PC-3 (cell line): ENCODE results near the gene RPS13. TPM values are rescaled to one million over a fixed set of nuclear protein-coding genes. Genes with fewer than 3 reads are reported as not detected.

Experiments
- ATAC-seq: fragments of 200-7000 bp; cut with Tn5 transposase; 2 replicates; pipeline ENCODE4 v1.9.1; 2020; ENCODE audit warnings: mild to moderate bottlenecking, moderate library complexity
- BruUV-seq: library from RNA; stranded (reverse); fragments of 400-500 nt; replicated peaks from 2 replicates; lab custom pipeline; 2021; lab: Mats Ljungman, UMichigan
- CTCF ChIA-PET: fragments of 300-600 bp; sonication (Branson Sonifier 250); formaldehyde crosslinking; loops from one replicate; lab custom pipeline; 2022; ENCODE audit warnings: antibody characterized with exemption; lab: Charles Lee
- POLR2A ChIA-PET: fragments of 300-600 bp; sonication (Branson Sonifier 250); formaldehyde crosslinking; loops from one replicate; lab custom pipeline; 2022; ENCODE audit warnings: antibody characterized with exemption; ENCODE audit not compliant: unreplicated experiment; lab: Charles Lee
- DNase-seq: peaks from one replicate; pipeline ENCODE4 v3.0.0-alpha.2; 2015
- H2AFZ ChIP-seq: fragments of 300-600 bp; sonication (generic); 2 replicates; pipeline ENCODE4 v1.6.0; 2016; ENCODE audit warnings: antibody characterized with exemption, low read length
- H3F3A ChIP-seq: fragments of 300-600 bp; sonication (generic); one replicate; pipeline ENCODE4 v1.6.0; 2017; ENCODE audit warnings: antibody characterized with exemption, low read length, control low read depth, mild to moderate bottlenecking; ENCODE audit not compliant: unreplicated experiment
- H3K27ac ChIP-seq: fragments of 300-600 bp; sonication (generic); 2 replicates; pipeline ENCODE4 v1.5.1; 2016; ENCODE audit warnings: mild to moderate bottlenecking, low read length
- H3K27me3 ChIP-seq: fragments of 300-600 bp; sonication (generic); 2 replicates; pipeline ENCODE4 v1.6.1; 2016; ENCODE audit warnings: low read length, mixed read lengths
- H3K36me3 ChIP-seq: fragments of 300-600 bp; sonication (generic); 2 replicates; pipeline ENCODE4 v1.6.1; 2016; ENCODE audit warnings: low read depth, mixed run types, low read length, mixed read lengths
- H3K4me1 ChIP-seq: fragments of 300-600 bp; sonication (generic); 2 replicates; pipeline ENCODE4 v1.5.1; 2016; ENCODE audit warnings: low read length; ENCODE audit not compliant: insufficient read depth
- H3K4me2 ChIP-seq: fragments of 300-600 bp; sonication (generic); 2 replicates; pipeline ENCODE4 v1.6.0; 2016; ENCODE audit warnings: low read length
- H3K4me3 ChIP-seq: fragments of 300-600 bp; sonication (generic); 2 replicates; pipeline ENCODE4 v1.5.1; 2016; ENCODE audit warnings: mild to moderate bottlenecking, low read length, mixed read lengths
- H3K79me2 ChIP-seq: fragments of 300-600 bp; sonication (generic); 2 replicates; pipeline ENCODE4 v1.6.1; 2017; ENCODE audit warnings: low read length, mixed read lengths
- H3K9ac ChIP-seq: fragments of 300-600 bp; sonication (generic); 2 replicates; pipeline ENCODE4 v1.6.0; 2016; ENCODE audit warnings: mild to moderate bottlenecking, low read length
- H3K9me2 ChIP-seq: fragments of 300-600 bp; sonication (generic); replicated peaks from 2 replicates; pipeline ENCODE4 v1.6.1; 2016; ENCODE audit warnings: mixed run types, low read length, mixed read lengths
- H3K9me3 ChIP-seq: fragments of 300-600 bp; sonication (generic); 2 replicates; pipeline ENCODE4 v1.6.1; 2016; ENCODE audit warnings: low read length, mixed read lengths
- H4K20me1 ChIP-seq: fragments of 300-600 bp; sonication (generic); 2 replicates; pipeline ENCODE4 v1.6.1; 2016; ENCODE audit warnings: low read length, mixed read lengths
- CTCF ChIP-seq: fragments of 300-600 bp; sonication (generic); conservative IDR thresholded peaks from 2 replicates; pipeline ENCODE4 v1.5.1; 2017; ENCODE audit warnings: antibody characterized with exemption, low read depth, mild to moderate bottlenecking, low read length
- EZH2 ChIP-seq: fragments of 300-600 bp; sonication (generic); IDR thresholded peaks from one replicate; pipeline ENCODE4 v1.6.1; 2017; ENCODE audit warnings: antibody characterized with exemption, mild to moderate bottlenecking, low read length; ENCODE audit not compliant: unreplicated experiment
- EZH2phosphoT487 ChIP-seq: fragments of 300-600 bp; sonication (generic); IDR thresholded peaks from 2 replicates; pipeline ENCODE4 v1.6.1; 2018; ENCODE audit warnings: mild to moderate bottlenecking, antibody characterized with exemption, low read length, borderline replicate concordance
- intact Hi-C: fragments of 100-400 bp; cut with micrococcal nuclease; formaldehyde crosslinking; loops from 2 replicates; pipeline ENCODE4 v1.9.0; 2023
- total RNA-seq: library from RNA; depleted of rRNA; stranded (reverse); fragments of >200 nt; gene quantifications from 2 replicates; pipeline ENCODE4 v1.2.3, GENCODE V29; 2014; rRNA removed

RPS13 gene
- total RNA-seq, 1 experiment from 2014 or later: 892 TPM

- POLR2A ChIA-PET: no interaction called here
- no peak for TF ChIP-seq EZH2
- H2AFZ ChIP-seq: no peak overlapping the region
- H3K4me3 ChIP-seq: no peak overlapping the region
- H4K20me1 ChIP-seq: no peaks in the 10 kb centered on the region
- no peaks in the 10 kb centered on the region for H3K9me3 ChIP-seq
- H3K4me1 ChIP-seq: no peaks in the 10 kb centered on the region
- no peak overlapping the region for H3K4me2 ChIP-seq
- H3K79me2 ChIP-seq: no peaks in the 10 kb centered on the region
- H3K36me3 ChIP-seq: no peaks in the 10 kb centered on the region
- CTCF ChIA-PET: no interaction called here
- no peak for ATAC-seq
- H3F3A ChIP-seq: no peaks in the 10 kb centered on the region
- H3K27ac ChIP-seq: no peak overlapping the region
- H3K9ac ChIP-seq: no peak overlapping the region
- DNase-seq: no peak
- no TSS peak for BruUV-seq
- H3K9me2 ChIP-seq: no peaks in the 10 kb centered on the region
- H3K27me3 ChIP-seq: no peaks in the 10 kb centered on the region
- intact Hi-C loops: no loop called here
Observed at GRCh38 chr11:17026487-17027082, 50.9 kb downstream of the RPS13 start.

- POLR2A ChIA-PET: no interaction called here
Observed at GRCh38 chr11:17024924-17025323, 52.5 kb downstream of the RPS13 start.

More at GRCh38 chr11:17024924-17025323, 52.5 kb downstream of the RPS13 start:
- Histone ChIP-seq H3K9ac (no peak overlapping the region), H3K79me2 (no peaks in the 10 kb centered on the region), H3K27ac (no peak overlapping the region), H4K20me1 (no peaks in the 10 kb centered on the region), H3K4me1 (no peaks in the 10 kb centered on the region), H3K36me3 (no peaks in the 10 kb centered on the region), H3K4me3 (no peak overlapping the region), H3K27me3 (no peaks in the 10 kb centered on the region), H3K9me3 (no peaks in the 10 kb centered on the region), H3F3A (no peaks in the 10 kb centered on the region), H3K4me2 (no peak overlapping the region), H2AFZ (no peak overlapping the region), H3K9me2 (no peaks in the 10 kb centered on the region)
- CTCF ChIA-PET: no interaction called here
- no peak for TF ChIP-seq EZH2
- no peak for TF ChIP-seq EZH2phosphoT487
- TF ChIP-seq CTCF: no peak
- intact Hi-C loops: no loop called here
- BruUV-seq: no TSS peak
- no peak for DNase-seq
- ATAC-seq: no peak

Other genes starting within 250 kb of the RPS13 start
- gene PLEKHA7, start 63.3 kb downstream of the RPS13 start, total RNA-seq: 18.4 and 20.7 TPM in 2 replicates
- 30.1 and 35.0 TPM in 2 replicates for gene PIK3C2A, start 130.3 kb upstream of the RPS13 start, total RNA-seq
- 23.4 and 27.6 TPM in 2 replicates for gene NUCB2, start 199.1 kb upstream of the RPS13 start, total RNA-seq